K562 (cell line): ENCODE results near the gene C11orf98. TPM values are rescaled to one million over a fixed set of nuclear protein-coding genes. Genes with fewer than 3 reads are reported as not detected.

ENCODE experiments used
- CREBBP ChIP-seq: IDR thresholded peaks from one replicate; pipeline ENCODE4 v1.6.1; 2012; ENCODE audit warnings: low read depth, mild to moderate bottlenecking, control low read depth, inconsistent platforms, low read length
- E2F4 ChIP-seq: sonication (generic); formaldehyde crosslinking; IDR thresholded peaks from 2 replicates; pipeline ENCODE4 v1.8.0; 2022; ENCODE audit warnings: mild to moderate bottlenecking, low read depth, missing genetic modification reagents
- HDAC3 ChIP-seq: fragments of 450-650 bp; IDR thresholded peaks from 2 replicates; pipeline ENCODE4 v1.6.1; 2018; ENCODE audit warnings: borderline replicate concordance, mild to moderate bottlenecking, moderate library complexity; ENCODE audit not compliant: partially characterized antibody
- HNRNPUL1 ChIP-seq: fragments of 200-400 bp; formaldehyde crosslinking; IDR thresholded peaks from 2 replicates; pipeline ENCODE4 v1.6.1; 2017; ENCODE audit warnings: low read length
- KLF10 ChIP-seq: fragments of 250-450 bp; sonication (Bioruptor Pico); IDR thresholded peaks from 2 replicates; pipeline ENCODE4 v1.6.1; 2021; ENCODE audit warnings: matching md5 sums
- NFIX ChIP-seq: fragments of 250-450 bp; sonication (Bioruptor Pico); IDR thresholded peaks from 2 replicates; pipeline ENCODE4 v1.4.0; 2020; ENCODE audit warnings: low read depth, mild to moderate bottlenecking, moderate library complexity
- PTRF ChIP-seq: fragments of 450-650 bp; IDR thresholded peaks from 2 replicates; pipeline ENCODE4 v1.6.1; 2016; ENCODE audit warnings: mild to moderate bottlenecking, missing genetic modification characterization, missing compliant biosample characterization
- RBM22 ChIP-seq: fragments of 200-400 bp; formaldehyde crosslinking; IDR thresholded peaks from 2 replicates; pipeline ENCODE4 v1.6.1; 2018; ENCODE audit warnings: low read length, low read depth; ENCODE audit not compliant: poor library complexity, severe bottlenecking
- SMARCC2 ChIP-seq: fragments of 450-650 bp; IDR thresholded peaks from 2 replicates; pipeline ENCODE4 v1.6.1; 2017; ENCODE audit warnings: antibody characterized with exemption, moderate library complexity, mild to moderate bottlenecking, low read depth
- TFAP4 ChIP-seq: sonication (generic); formaldehyde crosslinking; IDR thresholded peaks from 2 replicates; pipeline ENCODE4 v1.8.0; 2022; ENCODE audit warnings: missing genetic modification reagents, mild to moderate bottlenecking, moderate library complexity, borderline replicate concordance
- ZNF764 ChIP-seq: fragments of 250-450 bp; sonication (Bioruptor Pico); IDR thresholded peaks from 2 replicates; pipeline ENCODE4 v1.4.0; 2020; ENCODE audit warnings: low read depth, mild to moderate bottlenecking, moderate library complexity
- polyA plus RNA-seq, 8 experiments: library from polyadenylated mRNA; depleted of rRNA in 4 of 8; stranded (reverse) in 5 of 8; unstranded in 3 of 8; fragments of >200 nt; fragmentation: Nextera tagmentation in 2 of 8; fragmentation: Illumina TruSeq in 1 of 8; extraction: Ambion mirVana in 2 of 8; extraction: Trizol in 1 of 8; gene quantifications; 2 replicates each; pipeline versions ENCODE4 v1.2.1 to v1.2.3, GENCODE V29; 2011 to 2014; ENCODE audit warnings: inconsistent platforms in 1 of 8, missing spikeins in 1 of 8
- total RNA-seq, 7 experiments: library from RNA; depleted of rRNA in 6 of 7; stranded (reverse); fragments of >200 nt in 6 of 7; fragmentation: Illumina TruSeq in 2 of 7; extraction: Trizol in 2 of 7; gene quantifications; 2 replicates each; pipeline versions ENCODE4 v1.2.1 to v1.2.3, GENCODE V29; 2011 to 2021; ENCODE audit warnings: low replicate concordance in 1 of 7
- TF ChIP-seq, protein P1 (sequence below): sonication (generic); formaldehyde crosslinking; IDR thresholded peaks from 2 replicates; pipeline ENCODE4 v1.8.0; 2023; ENCODE audit warnings: mild to moderate bottlenecking, missing genetic modification reagents
- TF ChIP-seq, protein P2 (sequence below): IDR thresholded peaks from 2 replicates; pipeline ENCODE4 v1.6.1; 2014; ENCODE audit warnings: antibody characterized with exemption

C11orf98 gene
- total and polyA plus RNA-seq, 9 of the 15 experiments (the other 6 are each of a cell fraction or from before 2014, with no cell fraction given) = 103 to 352 (median 218) TPM

GRCh38 chr11:62671608-62672389, 6.8 kb upstream of the C11orf98 start, which contains the start of the genes LBHD1 and UQCC3 (continued):
- TF ChIP-seq HDAC3 (peak; percentile 82), ZNF764 (CRISPR knock-in tag) (no peak), CREBBP (no peak), E2F4 (CRISPR knock-in tag) (peak; percentile 44; the same call in 1 of the 2 replicates), HNRNPUL1 (no peak), PTRF (no peak), TFAP4 (CRISPR knock-in tag) (peak; percentile 37; the same call in 1 of the 2 replicates), NFIX (CRISPR knock-in tag) (no peak), SMARCC2 (no peak), RBM22 (no peak), KLF10 (CRISPR knock-in tag) (no peak)
- TF ChIP-seq, protein P1, sequence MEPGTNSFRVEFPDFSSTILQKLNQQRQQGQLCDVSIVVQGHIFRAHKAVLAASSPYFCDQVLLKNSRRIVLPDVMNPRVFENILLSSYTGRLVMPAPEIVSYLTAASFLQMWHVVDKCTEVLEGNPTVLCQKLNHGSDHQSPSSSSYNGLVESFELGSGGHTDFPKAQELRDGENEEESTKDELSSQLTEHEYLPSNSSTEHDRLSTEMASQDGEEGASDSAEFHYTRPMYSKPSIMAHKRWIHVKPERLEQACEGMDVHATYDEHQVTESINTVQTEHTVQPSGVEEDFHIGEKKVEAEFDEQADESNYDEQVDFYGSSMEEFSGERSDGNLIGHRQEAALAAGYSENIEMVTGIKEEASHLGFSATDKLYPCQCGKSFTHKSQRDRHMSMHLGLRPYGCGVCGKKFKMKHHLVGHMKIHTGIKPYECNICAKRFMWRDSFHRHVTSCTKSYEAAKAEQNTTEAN (CRISPR knock-in tag) = no peak
- TF ChIP-seq, protein P2, sequence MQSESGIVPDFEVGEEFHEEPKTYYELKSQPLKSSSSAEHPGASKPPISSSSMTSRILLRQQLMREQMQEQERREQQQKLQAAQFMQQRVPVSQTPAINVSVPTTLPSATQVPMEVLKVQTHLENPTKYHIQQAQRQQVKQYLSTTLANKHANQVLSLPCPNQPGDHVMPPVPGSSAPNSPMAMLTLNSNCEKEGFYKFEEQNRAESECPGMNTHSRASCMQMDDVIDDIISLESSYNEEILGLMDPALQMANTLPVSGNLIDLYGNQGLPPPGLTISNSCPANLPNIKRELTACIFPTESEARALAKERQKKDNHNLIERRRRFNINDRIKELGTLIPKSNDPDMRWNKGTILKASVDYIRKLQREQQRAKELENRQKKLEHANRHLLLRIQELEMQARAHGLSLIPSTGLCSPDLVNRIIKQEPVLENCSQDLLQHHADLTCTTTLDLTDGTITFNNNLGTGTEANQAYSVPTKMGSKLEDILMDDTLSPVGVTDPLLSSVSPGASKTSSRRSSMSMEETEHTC = 0 out of 2 replicates have a peak, but pooled peaks have one; percentile 12
